NCI-H524 treated with DMSO at 0.1 percent for 48 hours (cell line): ENCODE results near the gene UTF1.

Experiments
- DNase-seq: peaks from one replicate; lab custom pipeline; 2025; lab: John Stamatoyannopoulos, UW

Gene UTF1

DNA sequence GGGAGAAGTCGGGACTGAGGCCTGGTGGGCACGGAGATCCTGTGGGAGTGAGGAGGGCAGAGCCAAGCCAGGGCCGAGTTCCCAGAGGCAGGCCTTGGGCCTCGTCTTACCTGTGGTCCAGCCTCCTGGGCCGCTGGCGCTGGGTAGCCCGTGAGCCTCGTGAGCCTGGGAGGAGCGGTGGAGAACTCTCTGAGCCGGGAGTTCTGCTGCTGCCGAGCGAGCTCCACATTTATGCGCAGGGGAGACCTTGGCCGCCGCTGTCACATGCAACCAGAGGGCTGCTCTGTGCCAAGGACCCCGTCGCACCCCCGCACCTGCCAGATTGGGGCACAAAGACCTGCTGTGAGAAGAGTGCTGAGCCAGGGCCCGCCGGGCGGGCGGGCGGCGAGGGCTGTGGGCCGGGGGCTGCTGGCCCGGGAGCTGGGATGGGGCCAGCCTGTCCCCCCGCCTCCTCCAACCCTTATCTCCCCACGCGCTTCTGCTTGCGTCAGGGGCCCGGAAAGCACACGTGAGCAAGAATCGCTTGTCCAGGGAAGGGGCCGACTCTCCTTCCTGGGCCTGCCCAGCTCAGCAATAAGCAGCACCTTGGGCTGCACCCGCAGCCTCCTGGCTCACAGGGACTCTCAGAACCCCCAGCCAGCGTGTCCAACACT lies 17.8 kb downstream of the UTF1 start:
- DNase-seq = no peak

GRCh38 chr10:133248334-133248715 lies 18.3 kb downstream of the UTF1 start:
- DNase-seq = no peak

GRCh38 chr10:133249094-133249780 lies 19.2 kb downstream of the UTF1 start:
- no peak for DNase-seq

- DNase-seq = no peak
These were observed 20.1 kb downstream of the UTF1 start for GRCh38 chr10:133249975-133250754.

- no peak for DNase-seq
These were observed 21.6 kb downstream of the UTF1 start for GRCh38 chr10:133251388-133252222.

- no peak for DNase-seq
These were observed 22.2 kb downstream of the UTF1 start for GRCh38 chr10:133252223-133252552.

DNA sequence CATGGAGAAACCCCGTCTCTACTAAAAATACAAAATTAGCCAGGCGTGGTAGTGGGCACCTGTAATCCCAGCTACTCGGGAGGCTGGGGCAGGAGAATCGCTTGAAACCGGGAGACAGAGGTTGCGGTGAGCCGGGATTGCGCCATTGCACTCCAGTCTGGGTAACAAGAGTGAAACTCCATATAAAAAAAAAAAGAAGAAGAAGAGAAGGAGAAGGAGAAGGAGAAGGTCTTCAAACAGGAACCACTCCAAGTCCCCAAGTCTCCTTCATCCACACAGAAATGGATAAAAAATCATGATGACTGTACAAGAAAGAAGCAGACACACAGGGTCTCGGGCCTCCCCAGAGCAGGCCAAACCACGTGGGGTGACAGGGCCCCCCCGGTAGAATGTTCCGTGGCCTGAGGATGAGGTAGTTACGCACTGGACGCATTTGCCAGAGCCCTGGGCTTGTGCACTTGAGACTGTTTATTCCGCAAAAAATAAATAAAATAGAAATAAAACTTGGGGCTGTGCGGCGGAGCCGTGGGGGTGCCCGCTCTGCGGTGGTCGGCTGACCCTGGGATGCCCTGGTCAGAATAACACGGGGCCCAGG lies 23.4 kb downstream of the UTF1 start:
- DNase-seq = no peak

DNA sequence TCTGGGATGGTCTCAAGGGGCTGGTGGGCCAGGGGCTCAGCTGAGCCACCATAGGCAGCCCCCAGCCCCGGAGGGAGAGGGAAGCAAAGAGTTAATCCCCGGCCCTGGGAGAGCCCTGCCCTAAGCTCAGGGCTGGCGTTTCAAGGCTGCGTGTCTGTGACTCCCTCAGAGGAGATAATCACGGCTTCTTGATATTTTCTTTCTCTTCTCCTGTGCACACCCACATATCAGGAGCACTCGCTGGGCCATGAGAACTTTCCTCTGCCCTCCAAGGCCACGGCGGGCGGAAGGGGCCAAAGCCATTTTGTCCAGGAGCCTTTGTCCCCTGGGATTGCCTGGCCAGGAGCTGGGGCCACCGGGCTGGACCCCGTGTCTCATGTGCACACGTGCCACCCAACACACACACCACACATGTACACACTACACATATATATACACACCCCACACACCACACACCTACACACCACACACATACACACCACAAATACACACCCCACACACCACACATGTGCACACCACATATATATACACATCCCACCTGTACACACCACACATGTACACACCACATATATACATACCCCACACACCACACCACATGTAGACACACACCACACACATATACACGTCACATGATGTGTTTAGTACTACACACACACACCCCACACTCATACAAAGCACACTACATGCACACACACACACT lies 24.6 kb downstream of the UTF1 start:
- DNase-seq = no peak

- no peak for DNase-seq
These were observed 25.3 kb downstream of the UTF1 start for GRCh38 chr10:133255323-133255722.

DNA sequence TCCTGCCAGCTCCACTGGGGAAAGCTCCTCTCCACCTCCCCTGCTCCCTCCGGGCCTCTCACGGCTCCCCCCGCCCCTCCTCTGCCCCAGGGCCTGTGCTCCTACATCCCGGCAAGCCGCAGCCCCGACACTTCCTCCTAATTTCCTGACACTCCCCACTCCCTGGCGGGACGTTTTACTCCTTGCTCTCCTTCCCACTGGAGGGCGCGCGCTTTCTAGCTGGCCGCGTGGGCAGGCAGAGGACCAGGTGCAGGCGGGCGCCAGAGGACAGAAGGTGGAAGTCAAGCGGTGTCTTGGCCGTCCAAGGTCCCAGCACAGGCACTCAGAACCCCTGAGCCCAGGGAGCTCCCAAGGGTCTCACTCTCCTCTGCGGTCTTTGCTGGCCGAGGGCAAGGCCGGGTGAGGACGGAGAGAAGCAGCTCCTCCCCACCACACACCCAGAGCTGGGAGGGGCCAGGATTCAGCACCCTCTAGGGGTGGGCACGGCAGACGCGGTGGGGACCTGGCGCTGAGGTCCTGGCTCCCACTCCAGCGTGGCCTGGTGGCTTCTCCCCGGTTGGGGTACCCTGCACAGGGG lies 27.6 kb downstream of the UTF1 start:
- DNase-seq = no peak

- DNase-seq = no peak
These were observed 28.2 kb downstream of the UTF1 start for GRCh38 chr10:133258066-133258817.

GRCh38 chr10:133258818-133259601 lies 29.0 kb downstream of the UTF1 start:
- DNase-seq = no peak

DNA sequence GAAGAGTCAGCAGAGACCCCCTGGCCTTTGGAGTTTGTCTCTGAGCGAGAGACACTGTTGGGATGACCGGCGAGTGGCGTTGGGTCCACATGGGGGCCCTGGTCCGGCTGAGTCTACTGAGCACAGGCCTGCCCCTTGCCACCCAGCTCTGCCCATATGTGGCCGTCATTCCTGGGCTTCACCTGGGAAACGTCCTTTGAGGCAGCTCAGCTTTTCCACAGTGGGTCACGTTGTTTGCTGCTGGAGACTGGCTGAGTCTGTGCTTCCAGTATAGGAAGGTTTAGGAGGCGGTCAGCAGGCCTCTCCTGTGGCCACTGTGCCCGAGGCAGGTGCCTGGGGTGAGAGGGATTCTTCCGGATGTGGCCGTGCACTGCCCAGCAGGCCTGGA lies 29.6 kb downstream of the UTF1 start:
- DNase-seq = no peak

- DNase-seq = no peak
These were observed 31.1 kb downstream of the UTF1 start for GRCh38 chr10:133260895-133261725.

DNA sequence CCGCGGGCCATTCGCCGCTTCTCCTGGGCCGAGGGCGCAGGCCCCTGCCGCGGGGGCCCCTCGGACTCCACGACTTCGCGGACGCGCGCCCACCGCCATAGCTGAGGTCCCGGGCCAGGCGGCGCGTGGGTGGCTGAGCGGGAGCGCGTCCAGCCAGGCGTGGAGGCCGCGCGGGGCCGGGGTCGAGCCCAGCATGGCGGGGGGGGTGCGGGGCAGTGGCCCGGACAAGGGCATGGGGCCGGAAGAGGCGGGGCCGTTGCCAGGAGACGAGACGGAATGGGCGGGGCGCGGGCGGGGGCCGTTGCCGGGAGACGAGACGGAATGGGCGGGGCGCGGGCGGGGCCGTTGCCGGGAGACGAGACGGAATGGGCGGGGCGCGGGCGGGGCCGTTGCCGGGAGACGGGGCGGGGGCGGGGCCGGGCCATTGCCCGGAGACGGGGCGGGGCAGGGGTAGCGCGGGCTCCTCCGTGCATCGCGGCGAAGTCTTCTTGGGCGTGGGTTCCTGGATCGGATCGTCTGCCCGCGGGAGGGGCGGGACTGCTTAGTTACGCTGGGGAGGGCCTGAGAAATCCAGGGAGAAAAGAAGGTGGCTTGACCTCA lies 31.8 kb downstream of the UTF1 start:
- no peak for DNase-seq

DNA sequence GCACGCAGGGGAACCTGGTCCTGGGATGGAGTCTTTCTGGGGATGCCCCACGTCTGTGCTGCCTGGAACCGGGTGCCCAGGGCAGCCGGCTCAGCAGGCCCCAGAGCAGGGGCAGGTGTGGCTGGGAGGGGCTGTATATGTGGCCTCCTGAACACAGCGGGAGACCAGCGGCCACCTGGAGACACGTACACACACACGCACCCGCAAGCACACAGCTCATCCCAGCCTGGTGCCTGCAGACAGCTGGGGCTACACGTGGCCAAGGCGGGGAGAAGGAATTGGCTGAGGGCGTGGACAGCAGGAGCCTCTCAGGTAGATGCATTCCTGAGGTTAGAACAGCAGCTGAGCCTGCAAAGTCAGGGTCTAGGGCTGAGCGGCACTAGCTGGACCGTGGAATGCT lies 32.7 kb downstream of the UTF1 start:
- no peak for DNase-seq

DNA sequence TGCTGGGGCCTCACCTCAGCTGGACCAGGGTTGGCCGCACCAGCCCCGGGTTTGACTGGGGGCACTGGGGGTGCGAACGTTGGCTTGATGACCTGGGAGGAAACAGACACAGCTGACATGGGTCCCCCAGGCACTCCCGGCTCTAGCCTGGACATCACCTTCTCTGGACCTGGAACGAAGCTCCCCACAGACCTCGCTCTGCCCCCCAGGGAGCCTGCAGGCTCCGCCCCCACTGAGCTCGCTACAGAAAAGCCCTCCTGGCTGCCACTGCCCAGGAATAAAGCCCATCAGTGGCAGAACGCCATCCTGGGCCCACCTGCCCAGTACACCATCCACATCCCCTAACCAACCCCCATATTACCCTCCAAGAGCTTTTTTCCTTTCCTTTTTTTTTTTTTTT lies 33.7 kb downstream of the UTF1 start:
- DNase-seq = no peak

DNA sequence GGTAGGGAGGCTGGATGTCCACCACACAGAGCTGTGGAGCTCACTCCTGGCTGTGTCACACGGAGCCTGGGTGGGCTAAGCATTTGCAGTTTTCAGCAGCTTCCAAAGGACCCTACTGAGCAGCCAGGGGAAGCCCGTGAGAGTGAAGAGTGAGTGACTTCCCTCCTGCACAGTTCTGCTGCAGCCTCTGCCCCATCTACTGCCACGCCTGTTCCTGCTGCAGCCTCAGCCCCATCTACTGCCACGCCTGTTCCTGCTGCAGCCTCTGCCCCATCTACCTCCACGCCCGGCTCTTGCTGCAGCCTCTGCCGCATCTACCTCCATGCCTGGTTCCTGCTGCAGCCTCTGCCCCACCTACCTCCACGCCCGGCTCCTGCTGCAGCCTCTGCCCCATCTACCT lies 34.4 kb downstream of the UTF1 start:
- DNase-seq = no peak
